ENCODE measurements around the gene ATP8A2.

- TF ChIP-seq EP300 (IDR thresholded peaks at IDR 0.05) (no peak), CTCF (IDR thresholded peaks at IDR 0.05) (no peak), POLR2A (IDR thresholded peaks at IDR 0.05) (no peak)
These were observed 573.8 kb downstream of the ATP8A2 start for GRCh38 chr13:25945596-25945995.
